Measurements from ENCODE around the gene ZNF318. TPM values are rescaled to one million over a fixed set of nuclear protein-coding genes. Genes with fewer than 3 reads are reported as not detected.
"Not testable (repeated sequence)": the region's sequence is repeated elsewhere in the genome, so short reads cannot be mapped to it uniquely, and the experiment has no call there.

The ZNF318 gene
- total RNA-seq, 1 donor from 2014 or later, result 11.2 TPM

- no peak for DNase-seq (ENCODE audit: low read depth)
- TF ChIP-seq, protein P1, sequence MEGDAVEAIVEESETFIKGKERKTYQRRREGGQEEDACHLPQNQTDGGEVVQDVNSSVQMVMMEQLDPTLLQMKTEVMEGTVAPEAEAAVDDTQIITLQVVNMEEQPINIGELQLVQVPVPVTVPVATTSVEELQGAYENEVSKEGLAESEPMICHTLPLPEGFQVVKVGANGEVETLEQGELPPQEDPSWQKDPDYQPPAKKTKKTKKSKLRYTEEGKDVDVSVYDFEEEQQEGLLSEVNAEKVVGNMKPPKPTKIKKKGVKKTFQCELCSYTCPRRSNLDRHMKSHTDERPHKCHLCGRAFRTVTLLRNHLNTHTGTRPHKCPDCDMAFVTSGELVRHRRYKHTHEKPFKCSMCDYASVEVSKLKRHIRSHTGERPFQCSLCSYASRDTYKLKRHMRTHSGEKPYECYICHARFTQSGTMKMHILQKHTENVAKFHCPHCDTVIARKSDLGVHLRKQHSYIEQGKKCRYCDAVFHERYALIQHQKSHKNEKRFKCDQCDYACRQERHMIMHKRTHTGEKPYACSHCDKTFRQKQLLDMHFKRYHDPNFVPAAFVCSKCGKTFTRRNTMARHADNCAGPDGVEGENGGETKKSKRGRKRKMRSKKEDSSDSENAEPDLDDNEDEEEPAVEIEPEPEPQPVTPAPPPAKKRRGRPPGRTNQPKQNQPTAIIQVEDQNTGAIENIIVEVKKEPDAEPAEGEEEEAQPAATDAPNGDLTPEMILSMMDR (IDR thresholded peaks at IDR 0.05; ENCODE audit: insufficient read depth, low read length, poor library complexity, severe bottlenecking), result no peak
- Histone ChIP-seq H3K4me3 (ENCODE audit: low read depth, low read length) (no peak overlapping the region), H3K36me3 (ENCODE audit: control insufficient read depth, insufficient read depth, low read length) (no peaks in the 10 kb centered on the region), H3K27me3 (ENCODE audit: control insufficient read depth, insufficient read depth, low read length) (peaks cover 2% of the 10 kb centered on the region)
These were observed 20.4 kb upstream of the ZNF318 start for GRCh38 chr6:43389730-43390295.

DNA sequence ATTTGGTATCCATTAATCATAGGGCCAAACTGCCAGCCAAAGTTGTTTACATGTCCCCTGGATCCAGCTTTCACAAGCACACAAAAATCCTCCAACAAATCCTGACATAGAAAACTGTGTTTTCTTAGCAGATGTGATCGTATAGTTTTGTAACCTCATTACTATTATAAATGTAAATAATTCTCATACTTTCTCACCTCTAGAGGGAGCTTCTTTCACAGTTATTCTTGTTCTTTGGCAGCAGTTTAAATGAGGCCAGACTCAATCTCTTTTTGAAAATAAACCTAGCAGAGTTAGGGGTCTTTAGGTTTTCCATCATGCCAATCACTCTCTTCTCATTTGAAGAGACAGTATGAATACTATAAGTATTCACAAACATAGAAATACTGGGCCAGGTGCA, 17.0 kb upstream of the ZNF318 start:
- no peak overlapping the region for H3K4me3 ChIP-seq (ENCODE audit: low read depth, low read length)
- H3K36me3 ChIP-seq (ENCODE audit: control insufficient read depth, insufficient read depth, low read length), result no peaks in the 10 kb centered on the region
- no peak for DNase-seq (ENCODE audit: low read depth)
- H3K27me3 ChIP-seq (ENCODE audit: control insufficient read depth, insufficient read depth, low read length), result peaks cover 2% of the 10 kb centered on the region
- TF ChIP-seq, protein P1 (IDR thresholded peaks at IDR 0.05; ENCODE audit: insufficient read depth, low read length, poor library complexity, severe bottlenecking), result peak; percentile 48

DNA sequence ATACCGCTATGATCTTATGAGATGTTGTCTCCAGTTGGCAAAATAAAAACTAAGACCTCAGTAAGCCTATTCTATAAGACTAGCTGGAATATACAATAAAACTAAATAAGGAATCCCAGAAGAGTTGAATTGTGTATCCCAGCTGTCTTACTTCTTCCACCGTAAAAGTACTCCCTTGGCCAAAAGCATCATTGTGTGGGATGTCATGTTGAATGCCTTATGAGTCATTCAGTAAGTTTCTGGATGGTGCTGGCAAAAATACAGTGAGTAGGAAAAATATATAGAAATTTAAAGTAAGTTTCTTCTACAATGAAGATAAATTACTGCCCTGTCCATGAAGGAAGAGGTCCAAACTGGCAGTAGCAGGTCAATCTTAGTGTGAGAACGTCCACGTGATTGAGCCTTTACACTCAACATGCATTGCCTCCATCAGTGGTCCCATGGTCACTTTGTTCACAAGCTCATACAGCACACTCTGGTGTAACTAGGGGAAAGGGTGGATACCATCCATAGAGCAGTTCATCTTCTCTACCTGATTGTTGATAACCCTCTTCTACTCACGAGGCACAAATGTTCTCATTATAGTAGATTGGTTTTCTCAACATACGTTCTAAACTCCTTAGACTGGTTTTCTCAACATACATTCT, 13.7 kb upstream of the ZNF318 start:
- DNase-seq (ENCODE audit: low read depth), result no peak
- H3K4me3 ChIP-seq (ENCODE audit: low read depth, low read length), result no peak overlapping the region
- H3K27me3 ChIP-seq (ENCODE audit: control insufficient read depth, insufficient read depth, low read length), result no peaks in the 10 kb centered on the region
- TF ChIP-seq, protein P1 (IDR thresholded peaks at IDR 0.05; ENCODE audit: insufficient read depth, low read length, poor library complexity, severe bottlenecking), result no peak
- no peaks in the 10 kb centered on the region for H3K36me3 ChIP-seq (ENCODE audit: control insufficient read depth, insufficient read depth, low read length)

DNA sequence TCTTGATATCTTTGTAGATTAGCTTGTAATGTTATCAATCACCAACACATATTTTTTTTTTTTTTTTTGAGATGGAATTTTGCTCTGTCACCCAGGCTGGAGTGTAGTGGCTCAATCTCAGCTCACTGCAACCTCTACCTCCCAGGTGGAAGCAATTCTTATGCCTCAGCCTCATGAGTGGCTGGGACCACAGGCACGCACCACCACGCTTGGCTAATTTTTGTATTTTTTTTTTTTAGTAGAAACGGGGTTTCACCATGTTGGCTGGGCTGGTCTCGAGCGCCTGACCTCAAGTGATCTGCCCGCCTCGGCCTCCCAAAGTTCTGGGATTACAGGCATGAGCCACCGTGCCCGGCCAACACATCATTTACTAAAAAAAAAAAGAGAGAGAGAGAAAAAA, 11.4 kb upstream of the ZNF318 start:
- not testable (repeated sequence) for H3K27me3 ChIP-seq (ENCODE audit: control insufficient read depth, insufficient read depth, low read length); DNase-seq (ENCODE audit: low read depth); H3K4me3 ChIP-seq (ENCODE audit: low read depth, low read length); H3K36me3 ChIP-seq (ENCODE audit: control insufficient read depth, insufficient read depth, low read length)

DNA sequence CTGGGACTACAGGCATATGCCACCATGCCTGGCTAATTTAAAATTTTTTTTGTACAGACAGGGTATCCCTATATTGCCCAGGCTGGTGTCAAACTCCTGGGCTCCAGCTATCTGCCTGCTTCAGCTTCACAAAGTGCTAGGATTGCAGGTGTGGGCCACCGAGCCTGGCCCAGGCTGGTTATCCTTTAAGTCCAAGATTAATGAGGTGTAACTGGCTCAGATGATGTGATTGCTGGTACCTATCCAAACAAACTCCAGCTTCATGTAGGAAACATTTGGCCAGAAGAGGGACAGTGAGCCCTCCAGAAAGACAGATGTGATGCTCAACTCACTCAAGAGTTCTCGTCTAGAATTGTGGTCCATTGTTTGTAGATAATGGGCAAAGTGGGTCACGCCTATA, 9.2 kb upstream of the ZNF318 start:
- Histone ChIP-seq H3K4me3 (ENCODE audit: low read depth, low read length) (no peak overlapping the region), H3K36me3 (ENCODE audit: control insufficient read depth, insufficient read depth, low read length) (no peaks in the 10 kb centered on the region)

DNA sequence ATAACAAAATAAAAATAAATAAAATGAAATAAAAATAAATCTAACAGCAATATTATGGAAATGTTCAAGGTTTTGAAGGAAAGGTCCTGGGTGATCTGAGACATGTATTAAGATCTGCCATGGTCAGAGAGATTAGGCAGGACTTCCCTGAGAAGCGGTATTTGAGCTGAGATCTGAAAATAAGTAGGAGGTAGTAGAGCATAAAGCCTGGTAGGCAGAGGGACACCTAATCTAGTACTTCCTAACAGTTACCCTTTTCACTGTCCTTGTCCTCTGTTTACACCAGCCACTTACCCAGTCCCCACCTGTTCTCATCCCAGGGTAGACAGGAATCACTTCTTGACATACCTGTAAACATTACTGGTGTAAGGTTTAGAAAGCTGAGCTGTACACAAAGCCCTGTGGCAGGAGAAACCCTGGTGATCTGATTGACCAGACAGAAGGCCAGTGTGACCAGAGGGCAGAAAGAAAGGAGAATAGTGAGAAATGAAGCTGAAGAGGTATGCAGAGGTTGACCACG, 8.3 kb upstream of the ZNF318 start:
- DNase-seq (ENCODE audit: low read depth), result no peak
- TF ChIP-seq, protein P1 (IDR thresholded peaks at IDR 0.05; ENCODE audit: insufficient read depth, low read length, poor library complexity, severe bottlenecking), result no peak
- Histone ChIP-seq H3K36me3 (ENCODE audit: control insufficient read depth, insufficient read depth, low read length) (no peaks in the 10 kb centered on the region), H3K4me3 (ENCODE audit: low read depth, low read length) (no peak overlapping the region), H3K27me3 (ENCODE audit: control insufficient read depth, insufficient read depth, low read length) (no peaks in the 10 kb centered on the region)

More for the DNA sequence above, 9.2 kb upstream of the ZNF318 start:
- H3K27me3 ChIP-seq (ENCODE audit: control insufficient read depth, insufficient read depth, low read length), result no peaks in the 10 kb centered on the region
- peak; percentile 50 for DNase-seq (ENCODE audit: low read depth)
- TF ChIP-seq, protein P1 (IDR thresholded peaks at IDR 0.05; ENCODE audit: insufficient read depth, low read length, poor library complexity, severe bottlenecking), result no peak

Data from kidney epithelial cell (primary cell).